CD4-positive, CD25-positive, alpha-beta regulatory T cell (primary cell): ENCODE data around the gene TTYH3. TPM values are rescaled to one million over a fixed set of nuclear protein-coding genes. Genes with fewer than 3 reads are reported as not detected.

Experiments
- ATAC-seq, 2 donors: fragments of 150-1000 bp; cut with Tn5 transposase; one replicate each; pipeline ENCODE4 v1.10.0; 2021; ENCODE audit warnings: low read depth in 2 of 2, moderate number of reproducible peaks in 2 of 2, moderate library complexity in 1 of 2
- DNase-seq, 3 donors: peaks; one replicate each; pipeline versions ENCODE4 v3.0.0 to v3.0.0-alpha.2; 2012 to 2022; ENCODE audit warnings: mixed read lengths in 1 of 3
- H3K27ac ChIP-seq: one replicate; pipeline ENCODE4 v1.7.0; 2013; ENCODE audit warnings: mild to moderate bottlenecking, low read length; ENCODE audit not compliant: insufficient read depth, poor library complexity, severe bottlenecking
- H3K27me3 ChIP-seq: one replicate; pipeline ENCODE4 v1.7.0; 2013; ENCODE audit warnings: low read length; ENCODE audit not compliant: control insufficient read depth, insufficient read depth
- H3K36me3 ChIP-seq: one replicate; pipeline ENCODE4 v1.7.0; 2013; ENCODE audit warnings: mild to moderate bottlenecking, low read length, moderate library complexity; ENCODE audit not compliant: control insufficient read depth, insufficient read depth
- H3K4me1 ChIP-seq: 2 replicates; pipeline ENCODE4 v1.7.0; 2013; ENCODE audit warnings: mild to moderate bottlenecking, low read length; ENCODE audit not compliant: insufficient read depth, control insufficient read depth, poor library complexity, severe bottlenecking
- H3K4me3 ChIP-seq: one replicate; pipeline ENCODE4 v1.7.0; 2013; ENCODE audit warnings: low read depth, mild to moderate bottlenecking, low read length, moderate library complexity
- H3K9me3 ChIP-seq, 2 experiments: 1 replicate in 1 of 2; 2 replicates in 1 of 2; pipeline ENCODE4 v1.7.0; 2013; ENCODE audit warnings: low read length in 2 of 2, mild to moderate bottlenecking in 1 of 2, moderate library complexity in 1 of 2; ENCODE audit not compliant: control insufficient read depth in 2 of 2
- H3K27ac Mint-ChIP-seq, 3 donors: one replicate each; pipeline ENCODE4 v1.8.0; 2020 to 2022; ENCODE audit warnings: mild to moderate bottlenecking in 3 of 3, mixed read lengths in 3 of 3, moderate library complexity in 2 of 3
- H3K27me3 Mint-ChIP-seq: one replicate; pipeline ENCODE4 v1.8.0; 2022; ENCODE audit warnings: mild to moderate bottlenecking, mixed read lengths
- H3K36me3 Mint-ChIP-seq: one replicate; pipeline ENCODE4 v1.8.0; 2020; ENCODE audit warnings: mixed read lengths
- H3K4me1 Mint-ChIP-seq, 4 donors: one replicate each; pipeline ENCODE4 v1.8.0; 2020 to 2022; ENCODE audit warnings: mixed read lengths in 4 of 4, mild to moderate bottlenecking in 1 of 4
- H3K4me3 Mint-ChIP-seq, 4 donors: one replicate each; pipeline ENCODE4 v1.8.0; 2020 to 2022; ENCODE audit warnings: mild to moderate bottlenecking in 4 of 4, mixed read lengths in 4 of 4, moderate library complexity in 3 of 4
- H3K9me3 Mint-ChIP-seq, 7 donors: one replicate each; pipeline ENCODE4 v1.8.0; 2020 to 2022; ENCODE audit warnings: mixed read lengths in 7 of 7, mild to moderate bottlenecking in 3 of 7, moderate library complexity in 2 of 7
- polyA plus RNA-seq, 4 donors: library from polyadenylated mRNA; unstranded; fragments of 300-500 nt; fragmentation: Illumina TruSeq; gene quantifications; one replicate each; pipeline ENCODE4 v1.2.3, GENCODE V29; 2021
- total RNA-seq: library from RNA; stranded (reverse); gene quantifications from one replicate; pipeline ENCODE4 v1.2.3, GENCODE V29; 2022

TTYH3 gene
- total and polyA plus RNA-seq, 5 donors from 2014 or later: 0.56 to 20.0 (median 1.4) TPM

DNA sequence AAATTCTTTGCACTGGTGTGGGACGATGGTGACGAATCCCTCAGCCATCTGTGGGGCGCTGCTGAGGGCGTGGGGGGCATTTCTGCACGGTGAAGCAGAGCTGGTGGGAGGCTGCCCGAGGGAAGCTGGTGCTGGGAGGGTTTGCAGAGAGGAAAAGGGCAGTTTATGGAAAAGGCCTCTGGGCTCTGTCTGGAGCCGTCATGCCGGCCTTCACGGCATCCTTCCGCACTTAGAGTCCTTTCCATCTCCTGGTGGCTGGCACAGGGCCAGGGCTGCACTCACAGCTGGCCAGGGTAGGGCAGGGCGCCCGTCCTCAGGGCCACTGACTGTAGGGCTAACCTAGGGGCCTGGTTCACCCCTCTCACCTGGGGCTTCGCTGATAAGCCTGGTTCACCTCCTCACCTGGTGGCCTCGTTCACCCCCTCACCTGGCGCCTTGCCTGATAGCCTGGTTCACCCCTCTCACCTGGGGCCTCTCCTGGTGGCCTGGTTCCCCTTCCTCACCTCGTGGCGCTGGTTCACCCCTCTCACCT is 55.6 kb downstream of the TTYH3 start:
- peaks cover 0 to 1% (median 0%) of the 10 kb centered on the region in 7 donors for H3K9me3 Mint-ChIP-seq

GRCh38 chr7:2687881-2688318 is 56.1 kb downstream of the TTYH3 start, which contains the start of gene AMZ1:
Gene AMZ1, plus strand, starts transcription at chr7:2688202. Its CDS starts 12,250 bp downstream, at chr7:2700452.
- Mint-ChIP-seq H3K27me3 (peaks cover 43% of the 10 kb centered on the region), H3K27ac (peak within 1 kb of the TSS in 2 of 3 donors; percentile 25 to 49), H3K36me3 (no peaks in the 10 kb centered on the region), H3K4me3 (peak within 1 kb of the TSS in 3 of 4 donors; percentile 29 to 63 (median 43)), H3K4me1 (peaks cover 0 to 23% (median 6%) of the 10 kb centered on the region in 4 donors), H3K9me3 (peaks cover 0 to 1% (median 0%) of the 10 kb centered on the region in 7 donors)
- Histone ChIP-seq H3K9me3 (no peaks in the 10 kb centered on the region), H3K4me3 (no peak within 1 kb of the TSS), H3K4me1 (peaks cover 16% of the 10 kb centered on the region), H3K36me3 (no peaks in the 10 kb centered on the region), H3K27ac (no peak within 1 kb of the TSS), H3K27me3 (peaks cover 18% of the 10 kb centered on the region)
- no peak for DNase-seq
- ATAC-seq: no peak

More for the DNA sequence above, 55.6 kb downstream of the TTYH3 start:
- Histone ChIP-seq H3K27me3 (peaks cover 18% of the 10 kb centered on the region), H3K4me3 (no peak overlapping the region), H3K9me3 (no peaks in the 10 kb centered on the region), H3K36me3 (no peaks in the 10 kb centered on the region), H3K4me1 (peaks cover 16% of the 10 kb centered on the region), H3K27ac (no peak overlapping the region)
- Mint-ChIP-seq H3K27me3 (peaks cover 41% of the 10 kb centered on the region), H3K36me3 (no peaks in the 10 kb centered on the region), H3K27ac (no peak overlapping the region), H3K4me3 (peak overlapping the region in 1 of 4 donors; percentile 43), H3K4me1 (peaks cover 0 to 23% (median 6%) of the 10 kb centered on the region in 4 donors)
- no peak for DNase-seq
- no peak for ATAC-seq

GRCh38 chr7:2688409-2689342 is 56.9 kb downstream of the TTYH3 start:
- H3K27me3 Mint-ChIP-seq: peaks cover 45% of the 10 kb centered on the region
- H3K4me3 Mint-ChIP-seq: peak overlapping the region in 3 of 4 donors; percentile 11 to 63 (median 29)
- H3K4me3 ChIP-seq: no peak overlapping the region
- H3K9me3 Mint-ChIP-seq: peaks cover 0 to 1% (median 0%) of the 10 kb centered on the region in 7 donors
- peak overlapping the region in 2 of 3 donors; percentile 25 to 49 for H3K27ac Mint-ChIP-seq
- peaks cover 16% of the 10 kb centered on the region for H3K4me1 ChIP-seq
- ATAC-seq (no peak), DNase-seq (no peak)
- peaks cover 0 to 23% (median 6%) of the 10 kb centered on the region in 4 donors for H3K4me1 Mint-ChIP-seq
- no peak overlapping the region for H3K27ac ChIP-seq
- H3K27me3 ChIP-seq: peaks cover 18% of the 10 kb centered on the region
- H3K36me3 Mint-ChIP-seq: no peaks in the 10 kb centered on the region
- no peaks in the 10 kb centered on the region for H3K36me3 ChIP-seq
- no peaks in the 10 kb centered on the region for H3K9me3 ChIP-seq

GRCh38 chr7:2689343-2689847 is 57.6 kb downstream of the TTYH3 start:
- Mint-ChIP-seq H3K27me3 (peaks cover 45% of the 10 kb centered on the region), H3K36me3 (no peaks in the 10 kb centered on the region), H3K27ac (no peak overlapping the region), H3K4me1 (peaks cover 0 to 23% (median 6%) of the 10 kb centered on the region in 4 donors), H3K9me3 (peaks cover 0 to 1% (median 0%) of the 10 kb centered on the region in 7 donors), H3K4me3 (peak overlapping the region in 1 of 4 donors; percentile 11)
- ATAC-seq (no peak), DNase-seq (no peak)
- H3K4me1 ChIP-seq: peaks cover 16% of the 10 kb centered on the region
- H3K27ac ChIP-seq: no peak overlapping the region
- H3K27me3 ChIP-seq: peaks cover 18% of the 10 kb centered on the region
- H3K9me3 ChIP-seq: no peaks in the 10 kb centered on the region
- no peak overlapping the region for H3K4me3 ChIP-seq
- H3K36me3 ChIP-seq: no peaks in the 10 kb centered on the region

DNA sequence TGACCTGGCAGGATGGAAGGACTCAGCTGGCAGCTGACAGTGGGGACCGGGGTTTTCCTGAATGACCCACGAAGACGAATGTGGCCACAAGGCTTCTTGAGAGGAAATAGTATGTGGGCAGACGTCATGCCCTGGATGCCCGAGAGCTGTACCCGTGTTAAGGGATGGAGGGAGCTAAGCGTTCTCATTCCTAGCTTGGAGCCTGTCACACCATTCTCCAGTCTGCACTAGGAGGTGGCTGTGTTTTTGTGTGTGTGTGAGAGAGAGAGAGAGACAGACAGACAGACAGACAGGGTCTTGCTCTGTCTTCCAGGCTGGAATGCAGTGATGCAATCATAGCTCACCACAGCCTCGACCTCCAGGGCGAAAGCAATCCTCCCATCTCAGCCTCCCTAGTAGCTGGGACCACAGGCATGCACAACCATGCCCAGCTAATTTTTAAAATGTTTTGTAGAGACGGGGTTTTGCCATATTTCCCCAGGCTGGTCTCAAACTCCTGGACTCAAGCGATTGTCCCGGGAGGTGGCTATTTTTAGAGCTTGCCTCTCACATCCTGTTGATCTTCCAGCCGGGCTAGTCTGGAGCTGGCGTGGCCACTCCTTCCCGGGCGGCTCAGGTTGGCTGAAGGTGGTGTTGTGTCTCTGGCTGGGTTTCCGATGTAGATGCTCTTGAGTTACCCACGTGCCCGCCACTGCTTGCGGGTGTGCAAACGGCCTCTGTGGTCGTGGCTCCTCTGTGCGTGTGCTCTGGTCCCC is 58.3 kb downstream of the TTYH3 start:
- H3K4me3 Mint-ChIP-seq: no peak overlapping the region
- ATAC-seq: no peak

DNA sequence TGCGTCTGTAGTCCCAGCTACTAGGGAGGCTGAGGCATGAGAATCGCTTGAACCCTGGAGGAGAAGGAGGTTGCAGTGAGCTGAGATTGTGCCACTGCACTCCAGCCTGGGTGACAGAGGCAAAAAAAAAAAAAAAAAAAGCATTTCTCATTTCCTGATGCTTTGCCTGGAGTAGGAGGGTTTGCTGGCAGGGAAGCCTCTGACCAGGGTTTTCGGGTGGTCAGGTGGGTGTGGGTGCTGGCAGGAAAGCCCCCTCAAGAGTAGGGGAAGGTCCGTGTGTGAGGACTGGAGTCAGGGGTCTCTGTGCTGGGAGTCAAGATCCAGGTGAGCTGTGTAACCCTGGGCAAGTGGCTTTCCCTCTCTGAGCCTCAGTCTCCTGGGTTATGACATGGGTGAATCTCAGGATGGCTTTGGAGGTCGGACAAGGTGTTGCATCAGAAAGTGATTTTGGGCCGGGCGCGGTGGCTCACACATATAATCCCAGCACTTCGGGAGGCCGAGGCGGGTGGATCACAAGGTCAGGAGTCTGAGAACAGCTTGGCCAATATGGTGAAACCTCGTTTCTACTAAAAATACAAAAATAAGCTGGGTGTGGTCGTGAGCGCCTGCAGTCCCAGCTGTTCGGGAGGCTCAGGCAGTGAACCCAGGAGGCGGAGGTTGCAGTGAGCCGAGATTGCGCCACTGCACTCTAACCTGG is 59.4 kb downstream of the TTYH3 start:
- ATAC-seq: no peak
- H3K9me3 Mint-ChIP-seq: no peaks in the 10 kb centered on the region
- no peak overlapping the region for H3K27ac Mint-ChIP-seq
- no peaks in the 10 kb centered on the region for H3K36me3 ChIP-seq
- H3K27me3 ChIP-seq: peaks cover 14% of the 10 kb centered on the region
- no peak overlapping the region for H3K4me3 ChIP-seq
- H3K27ac ChIP-seq: no peak overlapping the region
- H3K4me3 Mint-ChIP-seq: peak overlapping the region in 1 of 4 donors; percentile 53
- no peak for DNase-seq
- H3K4me1 ChIP-seq: peaks cover 16% of the 10 kb centered on the region
- peaks cover 0 to 21% (median 6%) of the 10 kb centered on the region in 4 donors for H3K4me1 Mint-ChIP-seq
- no peaks in the 10 kb centered on the region for H3K36me3 Mint-ChIP-seq
- H3K27me3 Mint-ChIP-seq: peaks cover 42% of the 10 kb centered on the region
- H3K9me3 ChIP-seq: no peaks in the 10 kb centered on the region

More for the DNA sequence above, 58.3 kb downstream of the TTYH3 start:
- H3K36me3 ChIP-seq: no peaks in the 10 kb centered on the region
- Mint-ChIP-seq H3K27me3 (peaks cover 42% of the 10 kb centered on the region), H3K27ac (peak overlapping the region in 1 of 3 donors; percentile 47), H3K36me3 (no peaks in the 10 kb centered on the region), H3K9me3 (peaks cover 0 to 1% (median 0%) of the 10 kb centered on the region in 7 donors), H3K4me1 (peaks cover 0 to 23% (median 6%) of the 10 kb centered on the region in 4 donors)
- peaks cover 18% of the 10 kb centered on the region for H3K27me3 ChIP-seq
- H3K27ac ChIP-seq: no peak overlapping the region
- H3K4me1 ChIP-seq: peaks cover 16% of the 10 kb centered on the region
- no peak for DNase-seq
- no peaks in the 10 kb centered on the region for H3K9me3 ChIP-seq
- H3K4me3 ChIP-seq: no peak overlapping the region
